Endothelial cell of umbilical vein (primary cell): ENCODE data around the gene GMPPB. TPM values are rescaled to one million over a fixed set of nuclear protein-coding genes. Genes with fewer than 3 reads are reported as not detected.

Experiments
- BruUV-seq: library from RNA; stranded (reverse); fragments of 400-500 nt; replicated peaks from 2 replicates; lab custom pipeline; 2021; lab: Mats Ljungman, UMichigan
- CTCF ChIA-PET: fragments of 300-600, 350-600 bp; sonication (Branson Sonifier 250); formaldehyde crosslinking; loops from one replicate; lab custom pipeline; 2021; ENCODE audit warnings: antibody characterized with exemption, inconsistent platforms; lab: Charles Lee
- POLR2A ChIA-PET: fragments of 300-600, 350-600 bp; sonication (Branson Sonifier 250); formaldehyde crosslinking; loops from one replicate; lab custom pipeline; 2021; ENCODE audit warnings: antibody characterized with exemption, inconsistent platforms; lab: Charles Lee
- DNase-seq: peaks from one replicate; pipeline ENCODE4 v3.0.0-alpha.2; 2011; ENCODE audit warnings: low read depth, low spot score
- FAIRE-seq: peaks from 2 replicates; lab custom pipeline; 2011; peaks lifted over from hg19 to GRCh38; lab: Jason Lieb, UNC
- H2AFZ ChIP-seq: 2 replicates; pipeline ENCODE4 v1.6.0; 2012; ENCODE audit warnings: low read depth, low read length, control low read depth, inconsistent platforms
- H3K27ac ChIP-seq: 2 replicates; pipeline ENCODE4 v1.5.1; 2011; ENCODE audit warnings: low read depth, mild to moderate bottlenecking, control low read depth, low read length, moderate library complexity; ENCODE audit not compliant: insufficient read depth
- H3K27me3 ChIP-seq, 2 experiments: 2 replicates each; pipeline versions ENCODE4 v1.6.0 to v1.6.1; 2011; ENCODE audit warnings: low read length in 2 of 2, mixed read lengths in 1 of 2; ENCODE audit not compliant: control insufficient read depth in 2 of 2, insufficient read depth in 2 of 2
- H3K36me3 ChIP-seq, 2 experiments: 2 replicates in 1 of 2; 3 replicates in 1 of 2; pipeline ENCODE4 v1.5.1; 2011; ENCODE audit warnings: low read length in 2 of 2, mild to moderate bottlenecking in 1 of 2, moderate library complexity in 1 of 2; ENCODE audit not compliant: control insufficient read depth in 2 of 2, insufficient read depth in 2 of 2; ENCODE audit errors: extremely low read depth in 1 of 2
- H3K4me1 ChIP-seq: 3 replicates; pipeline ENCODE4 v1.5.1; 2011; ENCODE audit warnings: mild to moderate bottlenecking, low read length; ENCODE audit not compliant: control insufficient read depth, insufficient read depth; ENCODE audit errors: extremely low read depth
- H3K4me2 ChIP-seq: 2 replicates; pipeline ENCODE4 v1.6.1; 2011; ENCODE audit warnings: low read length, control low read depth, mixed read lengths; ENCODE audit not compliant: insufficient read depth
- H3K4me3 ChIP-seq, 3 experiments: fragments of 200-600 bp in 1 of 3; sonication (generic), shearing (Covaris generic) in 1 of 3; replicated peaks in 1 of 3; 2 replicates each; pipeline ENCODE4 v1.5.1; 2011 to 2016; ENCODE audit warnings: control low read depth in 3 of 3, low read length in 3 of 3, mild to moderate bottlenecking in 2 of 3, inconsistent platforms in 1 of 3, low read depth in 1 of 3, moderate library complexity in 1 of 3; ENCODE audit not compliant: insufficient read depth in 1 of 3
- H3K79me2 ChIP-seq: 2 replicates; pipeline ENCODE4 v1.6.0; 2012; ENCODE audit warnings: low read length, inconsistent platforms; ENCODE audit not compliant: control insufficient read depth, insufficient read depth
- H3K9ac ChIP-seq: replicated peaks from 2 replicates; pipeline ENCODE3; 2011; ENCODE audit warnings: low read length, control low read depth; ENCODE audit not compliant: insufficient read depth; ENCODE audit errors: extremely low read depth
- H3K9me1 ChIP-seq: replicated peaks from 3 replicates; pipeline ENCODE4 v1.6.0; 2011; ENCODE audit warnings: mild to moderate bottlenecking, low read length; ENCODE audit not compliant: control insufficient read depth, insufficient read depth; ENCODE audit errors: extremely low read depth
- H3K9me3 ChIP-seq: replicated peaks from 2 replicates; pipeline ENCODE4 v1.5.1; 2012; ENCODE audit warnings: low read length, inconsistent platforms; ENCODE audit not compliant: control insufficient read depth, insufficient read depth
- H4K20me1 ChIP-seq: replicated peaks from 2 replicates; pipeline ENCODE3; 2011; ENCODE audit warnings: mild to moderate bottlenecking, low read length; ENCODE audit not compliant: control insufficient read depth, insufficient read depth; ENCODE audit errors: extremely low read depth
- CTCF ChIP-seq, 2 donors: IDR thresholded peaks; 1 replicate in 1 of 2; 2 replicates in 1 of 2; pipeline ENCODE4 v1.5.1; 2011; ENCODE audit warnings: low read length in 2 of 2, mild to moderate bottlenecking in 2 of 2, moderate library complexity in 2 of 2, control low read depth in 1 of 2, inconsistent platforms in 1 of 2, low read depth in 1 of 2; ENCODE audit not compliant: insufficient read depth in 1 of 2; ENCODE audit errors: extremely low read depth in 1 of 2
- EZH2 ChIP-seq: IDR thresholded peaks from 2 replicates; pipeline ENCODE4 v1.6.1; 2012; ENCODE audit warnings: borderline replicate concordance, low read depth, mild to moderate bottlenecking, moderate library complexity, low read length, inconsistent platforms; ENCODE audit not compliant: severe bottlenecking
- FOS ChIP-seq: IDR thresholded peaks from 2 replicates; pipeline ENCODE4 v1.6.1; 2011; ENCODE audit warnings: mild to moderate bottlenecking, low read length, moderate library complexity, borderline replicate concordance; ENCODE audit not compliant: insufficient read depth
- GATA2 ChIP-seq: IDR thresholded peaks from 2 replicates; pipeline ENCODE4 v1.7.0; 2011; ENCODE audit warnings: low read depth, mild to moderate bottlenecking, moderate library complexity, mixed read lengths, low read length; ENCODE audit not compliant: insufficient read length, insufficient read depth
- JUN ChIP-seq: IDR thresholded peaks from 2 replicates; pipeline ENCODE4 v1.6.1; 2011; ENCODE audit warnings: borderline replicate concordance, low read depth; ENCODE audit not compliant: insufficient read length, insufficient read depth
- MYC ChIP-seq: IDR thresholded peaks from one replicate; pipeline ENCODE4 v1.6.1; 2011; ENCODE audit warnings: mild to moderate bottlenecking, low read depth, low read length
- POLR2A ChIP-seq: IDR thresholded peaks from 2 replicates; pipeline ENCODE4 v1.6.1; 2012; ENCODE audit warnings: low read depth, mild to moderate bottlenecking, control low read depth, low read length
- POLR2AphosphoS5 ChIP-seq: IDR thresholded peaks from 2 replicates; pipeline ENCODE4 v1.6.1; 2012; ENCODE audit warnings: low read depth, mild to moderate bottlenecking, control low read depth, low read length, moderate library complexity; ENCODE audit not compliant: insufficient read depth
- dilution Hi-C: fragments of 300-500 bp; cut with MboI; formaldehyde crosslinking; loops from one replicate; pipeline ENCODE4 v1.15.0; 2019; ENCODE audit warnings: low sequenced_read_pairs; ENCODE audit not compliant: extremely low pct_ligation_motif_present
- intact Hi-C: fragments of 100-400 bp; cut with micrococcal nuclease; formaldehyde crosslinking; loops from one replicate; pipeline ENCODE4 v1.10.0; 2022
- polyA plus RNA-seq, 4 experiments: library from polyadenylated mRNA; depleted of rRNA in 3 of 4; stranded (reverse) in 3 of 4; unstranded in 1 of 4; fragments of >200 nt; gene quantifications; 2 replicates each; pipeline versions ENCODE4 v1.2.1 to v1.2.3, GENCODE V29; 2011 to 2012; ENCODE audit warnings: missing spikeins in 1 of 4
- total RNA-seq: library from RNA; stranded (reverse); gene quantifications from 2 replicates; pipeline ENCODE4 v1.2.3, GENCODE V29; 2021
- TF ChIP-seq, protein P1 (sequence below): IDR thresholded peaks from 2 replicates; pipeline ENCODE4 v1.6.1; 2011; ENCODE audit not compliant: insufficient read depth, insufficient read length

GMPPB gene
- total and polyA plus RNA-seq, 2 donors (not counting 3 experiments of a cell fraction or from before 2014, with no cell fraction given): 52.5 to 62.0 TPM

GRCh38 chr3:49703443-49703927, 20.3 kb downstream of the GMPPB start:
- H2AFZ ChIP-seq: no peak overlapping the region
- no peak overlapping the region for H3K4me2 ChIP-seq
- H3K79me2 ChIP-seq: no peaks in the 10 kb centered on the region
- no peak overlapping the region for H3K4me3 ChIP-seq
- dilution Hi-C loops (no loop called here), intact Hi-C loops (loop anchor here (1.0 to 5.0 kb wide), 3 partner anchors 99 to 203 kb away; partner anchors contain the start of gene INKA1)
- peaks cover 0 to 22% of the 10 kb centered on the region in 2 experiments for H3K36me3 ChIP-seq
- BruUV-seq: no TSS peak
- no peaks in the 10 kb centered on the region for H4K20me1 ChIP-seq
- H3K27me3 ChIP-seq: no peaks in the 10 kb centered on the region
- FAIRE-seq: peak; percentile 78
- POLR2A ChIA-PET: no interaction called here
- H3K9me1 ChIP-seq: no peaks in the 10 kb centered on the region
- H3K9me3 ChIP-seq: no peaks in the 10 kb centered on the region
- CTCF ChIA-PET: interaction anchor here (0.6 to 3.8 kb wide), 12 partner anchors 9 to 386 kb away, joined by 3 to 27 read pairs (median 4); partner anchors contain the start of genes INKA1 and RBM5
- peak; percentile 59 for DNase-seq
- H3K4me1 ChIP-seq: peaks cover 5% of the 10 kb centered on the region
- no peak overlapping the region for H3K9ac ChIP-seq
- no peak overlapping the region for H3K27ac ChIP-seq
- TF ChIP-seq JUN (no peak), CTCF (IDR thresholded peaks at IDR 0.05; ENCODE audit: extremely low read depth in 1 of 2, insufficient read depth in 1 of 2, low read depth in 1 of 2, low read length in 2 of 2) (peak; percentile 75 to 96), EZH2 (no peak), MYC (no peak), POLR2A (no peak), FOS (no peak), GATA2 (no peak), POLR2AphosphoS5 (no peak)
- TF ChIP-seq, protein P1, sequence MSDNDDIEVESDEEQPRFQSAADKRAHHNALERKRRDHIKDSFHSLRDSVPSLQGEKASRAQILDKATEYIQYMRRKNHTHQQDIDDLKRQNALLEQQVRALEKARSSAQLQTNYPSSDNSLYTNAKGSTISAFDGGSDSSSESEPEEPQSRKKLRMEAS: no peak
